IPS DF 19.7 (cell line): Measurements from ENCODE around the gene TSPAN5.

Experiments used
- DNase-seq: peaks from one replicate; pipeline ENCODE4 v3.0.0-alpha.2; 2013; ENCODE audit warnings: low read depth, low spot score

The TSPAN5 gene

GRCh38 chr4:98643755-98644154, 14.7 kb downstream of the TSPAN5 start:
- DNase-seq = no peak

GRCh38 chr4:98642991-98643426, 15.4 kb downstream of the TSPAN5 start:
- no peak for DNase-seq

GRCh38 chr4:98641906-98642668, 16.3 kb downstream of the TSPAN5 start:
- no peak for DNase-seq

GRCh38 chr4:98641376-98641775, 17.0 kb downstream of the TSPAN5 start:
- no peak for DNase-seq

- DNase-seq = no peak
Observed at GRCh38 chr4:98639523-98639922, 18.9 kb downstream of the TSPAN5 start.

GRCh38 chr4:98639108-98639507, 19.3 kb downstream of the TSPAN5 start:
- no peak for DNase-seq

GRCh38 chr4:98638661-98639060, 19.8 kb downstream of the TSPAN5 start:
- DNase-seq = no peak

GRCh38 chr4:98634061-98634460, 24.4 kb downstream of the TSPAN5 start:
- DNase-seq = no peak

- no peak for DNase-seq
Observed at GRCh38 chr4:98633159-98633558, 25.3 kb downstream of the TSPAN5 start.

GRCh38 chr4:98632258-98632657, 26.2 kb downstream of the TSPAN5 start:
- DNase-seq = no peak

GRCh38 chr4:98631506-98631905, 26.9 kb downstream of the TSPAN5 start:
- DNase-seq = no peak

GRCh38 chr4:98630737-98631454, 27.5 kb downstream of the TSPAN5 start:
- DNase-seq = no peak

- DNase-seq = no peak
Observed at GRCh38 chr4:98627531-98628257, 30.7 kb downstream of the TSPAN5 start.

GRCh38 chr4:98626350-98626749, 32.1 kb downstream of the TSPAN5 start:
- no peak for DNase-seq

- no peak for DNase-seq
Observed at GRCh38 chr4:98625920-98626319, 32.5 kb downstream of the TSPAN5 start.

GRCh38 chr4:98625399-98625798, 33.0 kb downstream of the TSPAN5 start:
- no peak for DNase-seq

- no peak for DNase-seq
Observed at GRCh38 chr4:98624642-98625041, 33.8 kb downstream of the TSPAN5 start.

GRCh38 chr4:98624144-98624543, 34.3 kb downstream of the TSPAN5 start:
- no peak for DNase-seq

- no peak for DNase-seq
Observed at GRCh38 chr4:98623126-98623802, 35.1 kb downstream of the TSPAN5 start.

- no peak for DNase-seq
Observed at GRCh38 chr4:98620087-98620784, 38.2 kb downstream of the TSPAN5 start.

- DNase-seq = no peak
Observed at GRCh38 chr4:98619180-98619579, 39.2 kb downstream of the TSPAN5 start.
